Embryonic facial prominence (tissue), 1 donor: ENCODE measurements around the gene PKP4.

Experiments
- DNase-seq: peaks from one replicate; pipeline ENCODE4 v3.0.0-alpha.2; 2016; ENCODE audit errors: extremely low spot score

Gene PKP4

DNA sequence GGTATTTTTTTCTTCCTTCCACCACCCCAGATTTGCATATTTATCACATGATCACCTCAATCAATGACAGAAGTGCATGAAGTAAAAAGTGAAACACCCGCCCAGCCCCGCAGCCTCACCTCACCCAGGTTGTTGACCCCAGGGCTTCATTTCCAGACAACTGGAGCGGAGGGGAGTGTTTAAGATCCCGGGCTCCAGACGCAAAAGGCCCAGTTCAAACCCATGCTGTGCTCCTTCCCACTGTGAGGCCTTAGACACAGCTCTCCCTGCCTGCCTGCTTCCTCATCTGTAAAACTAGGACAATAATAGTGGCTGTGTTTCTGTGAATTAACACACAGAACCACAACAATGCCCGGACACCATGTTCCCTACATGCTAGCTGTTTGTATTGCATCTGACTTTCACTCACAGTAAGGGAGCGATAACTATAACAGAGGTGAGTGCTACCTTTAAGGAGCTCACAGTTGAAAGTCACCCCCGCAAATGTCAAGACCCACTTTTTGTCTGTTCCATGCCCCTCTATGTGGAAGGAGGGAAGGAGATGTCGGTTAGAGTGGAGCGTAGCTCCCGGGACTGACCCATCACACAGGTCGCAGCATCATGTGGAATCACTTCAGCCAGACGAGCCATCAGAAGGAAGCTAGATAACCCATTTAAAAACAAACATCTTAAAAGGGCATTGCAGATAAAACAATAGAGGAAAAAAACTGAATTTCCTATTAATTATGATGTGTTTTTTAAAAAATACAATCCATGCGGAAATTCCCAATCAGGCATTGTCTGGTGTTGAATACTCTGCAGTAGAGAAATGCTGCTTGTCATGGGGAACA is 260.8 kb downstream of the PKP4 start:
- no peak for DNase-seq

DNA sequence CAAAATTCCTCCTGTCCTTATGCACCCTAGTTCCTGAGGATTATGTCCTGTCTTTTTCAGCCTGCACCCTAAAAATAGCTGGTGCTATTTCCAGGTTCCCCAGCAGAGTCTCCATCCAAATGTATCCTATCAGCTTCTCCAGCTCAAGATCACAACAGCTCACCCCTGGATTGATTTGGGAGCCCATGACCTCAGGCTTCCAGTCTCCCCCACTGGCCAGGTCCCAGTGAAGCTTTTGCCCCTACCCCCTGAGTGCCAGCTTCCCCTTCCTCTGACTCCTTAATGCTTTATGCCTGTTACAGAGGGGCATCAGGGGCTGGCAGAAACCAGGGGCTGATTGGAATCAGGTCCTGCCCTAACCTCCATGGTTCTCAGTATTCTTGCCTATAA is 261.4 kb downstream of the PKP4 start:
- no peak for DNase-seq

DNA sequence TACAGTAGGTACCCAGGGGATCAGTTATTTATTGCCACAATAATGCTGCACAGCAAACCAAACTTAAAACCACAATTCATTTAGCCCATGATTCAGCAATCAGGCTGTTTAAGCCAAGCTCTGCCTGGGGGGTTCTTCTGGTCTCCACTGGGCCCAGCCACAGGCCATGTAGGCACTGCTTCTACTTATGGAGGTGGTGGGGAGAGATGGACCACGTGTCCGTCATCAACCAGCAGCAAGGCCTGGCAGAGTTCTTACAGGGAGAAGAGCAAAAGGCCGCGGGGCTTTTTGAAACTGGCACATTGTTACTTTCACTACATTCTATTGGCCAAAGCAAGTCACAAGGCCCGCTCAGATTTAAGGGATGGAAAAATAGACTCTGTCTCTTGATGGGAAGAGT is 262.1 kb downstream of the PKP4 start:
- DNase-seq = no peak

DNA sequence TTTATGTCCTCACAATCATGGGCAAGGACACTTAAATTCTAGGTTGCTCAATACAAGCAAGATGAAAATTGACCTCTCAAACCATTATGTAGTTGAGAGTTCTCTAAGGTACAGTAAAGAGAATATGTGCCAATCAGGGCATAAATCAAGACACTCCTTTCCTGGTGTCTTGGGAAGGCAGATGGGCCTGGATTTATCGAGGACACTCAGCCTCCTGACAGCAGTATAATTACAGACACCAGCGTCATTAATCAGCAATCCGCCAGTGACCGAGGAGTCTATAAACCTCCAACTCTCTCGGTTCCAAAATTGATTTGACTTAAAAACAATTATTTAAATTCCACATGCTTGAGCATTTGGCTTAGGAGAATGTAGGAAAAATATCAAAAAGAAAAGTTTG is 262.7 kb downstream of the PKP4 start:
- no peak for DNase-seq

DNA sequence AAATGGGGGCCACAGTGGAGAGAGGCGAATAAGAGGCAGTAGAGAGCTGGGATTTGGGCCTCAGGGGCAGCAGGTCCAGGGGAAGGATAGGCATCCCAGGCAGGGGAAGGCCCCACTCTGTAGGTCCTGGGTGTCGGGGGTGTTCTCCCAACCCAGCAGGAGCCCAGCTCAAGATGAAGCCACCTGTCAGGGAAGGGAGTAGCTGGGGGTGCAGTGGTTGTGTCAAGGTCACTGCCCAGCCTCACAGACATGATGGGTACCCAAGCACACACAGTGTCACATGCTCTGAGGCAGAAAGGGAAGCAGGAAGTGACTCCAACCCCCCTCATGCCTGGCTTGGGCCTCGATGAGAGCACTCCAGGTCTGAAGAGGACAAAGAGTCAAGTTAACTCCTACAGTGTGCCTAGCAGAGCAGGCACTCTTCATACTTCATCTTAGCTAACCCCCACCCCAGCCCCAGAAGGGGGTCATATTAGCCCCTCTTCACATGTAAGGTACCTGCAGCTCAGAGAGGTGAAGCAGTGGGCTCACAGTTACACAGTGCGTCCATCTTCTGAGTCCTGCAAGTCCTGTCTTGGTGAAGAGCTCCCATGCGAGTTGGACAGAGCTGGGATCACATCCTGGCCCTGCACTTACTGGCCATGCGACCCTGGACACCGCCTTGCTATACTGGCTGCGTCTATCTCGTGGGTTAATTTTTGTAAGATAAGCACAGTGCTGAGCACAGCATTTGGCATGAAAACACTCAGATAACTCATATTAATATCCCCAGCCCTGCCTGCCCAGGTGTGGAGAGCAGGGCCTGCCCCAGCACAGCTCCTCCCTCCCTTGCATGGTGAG is 265.7 kb downstream of the PKP4 start:
- no peak for DNase-seq

DNA sequence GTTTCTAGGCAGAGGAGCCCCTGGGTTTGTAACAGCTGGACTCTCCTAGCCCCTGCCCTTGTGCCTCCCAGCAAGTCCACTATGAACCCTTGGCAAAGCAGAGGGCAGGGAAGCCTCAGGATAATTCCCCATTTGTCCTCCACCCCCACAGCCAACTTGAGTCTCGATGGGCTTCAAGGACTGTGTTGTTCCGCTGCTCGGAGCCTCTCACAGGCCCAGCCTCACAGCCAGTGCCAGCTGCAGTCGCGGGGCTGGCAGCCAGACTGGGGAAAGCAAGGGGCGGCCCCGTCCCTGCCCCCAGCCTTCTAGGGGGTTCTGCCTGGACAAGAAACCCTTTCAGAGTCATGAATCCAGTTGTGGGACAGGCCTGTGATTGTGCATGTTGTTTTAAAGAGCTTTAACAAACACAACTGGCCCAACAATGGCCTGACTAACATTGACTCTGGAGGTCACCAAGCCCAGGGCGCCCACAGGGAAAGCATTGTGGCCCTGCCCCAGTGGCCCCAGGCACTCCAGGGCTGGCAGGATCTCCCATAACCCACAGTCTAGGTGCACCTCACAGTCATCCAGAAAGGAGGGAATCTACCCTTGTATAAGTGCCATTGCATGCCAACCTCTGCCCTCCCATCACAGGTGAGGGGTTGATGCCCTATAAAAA is 266.6 kb downstream of the PKP4 start:
- no peak for DNase-seq

DNA sequence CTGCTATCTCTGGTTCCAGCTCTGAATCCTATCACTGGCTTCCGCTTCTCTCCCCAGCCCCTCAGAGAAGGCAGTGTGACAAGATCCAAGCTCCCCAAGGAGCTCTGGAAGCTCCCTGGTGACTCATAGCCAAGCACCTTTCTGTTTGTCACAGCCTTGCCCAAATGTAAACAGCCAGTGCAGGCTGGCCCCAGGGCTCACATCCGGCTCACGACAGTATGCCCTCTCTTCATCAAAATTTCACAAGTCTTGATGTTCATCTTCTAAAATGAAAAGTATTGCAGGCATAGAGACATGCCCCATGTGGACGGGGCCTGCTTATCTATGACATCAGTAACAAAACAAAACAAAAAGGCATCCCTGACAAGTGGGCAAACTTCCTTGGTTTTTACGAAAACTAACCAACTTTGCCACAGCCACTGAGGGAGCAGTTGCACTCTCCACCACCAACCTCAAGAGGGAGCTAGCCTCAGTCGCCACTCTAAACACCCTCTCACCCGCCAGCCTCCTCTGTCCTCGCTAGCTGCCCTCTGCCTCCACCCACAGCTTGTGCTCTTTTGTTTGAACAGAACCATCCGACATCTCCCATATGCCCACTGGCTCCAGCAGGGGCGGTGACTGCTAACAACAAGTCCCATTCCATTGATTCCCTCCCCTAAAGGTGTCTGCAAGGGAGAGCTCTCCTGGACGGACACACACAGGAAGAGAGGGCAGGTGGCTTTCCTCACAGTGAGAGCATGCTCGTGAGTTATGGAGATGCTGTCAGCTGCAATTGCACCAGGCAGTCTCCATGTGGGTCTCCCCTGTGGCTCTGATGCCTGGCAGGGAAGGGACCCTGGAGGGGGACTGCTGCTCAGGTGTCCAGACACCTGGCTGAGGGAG is 267.4 kb downstream of the PKP4 start:
- DNase-seq = no peak

DNA sequence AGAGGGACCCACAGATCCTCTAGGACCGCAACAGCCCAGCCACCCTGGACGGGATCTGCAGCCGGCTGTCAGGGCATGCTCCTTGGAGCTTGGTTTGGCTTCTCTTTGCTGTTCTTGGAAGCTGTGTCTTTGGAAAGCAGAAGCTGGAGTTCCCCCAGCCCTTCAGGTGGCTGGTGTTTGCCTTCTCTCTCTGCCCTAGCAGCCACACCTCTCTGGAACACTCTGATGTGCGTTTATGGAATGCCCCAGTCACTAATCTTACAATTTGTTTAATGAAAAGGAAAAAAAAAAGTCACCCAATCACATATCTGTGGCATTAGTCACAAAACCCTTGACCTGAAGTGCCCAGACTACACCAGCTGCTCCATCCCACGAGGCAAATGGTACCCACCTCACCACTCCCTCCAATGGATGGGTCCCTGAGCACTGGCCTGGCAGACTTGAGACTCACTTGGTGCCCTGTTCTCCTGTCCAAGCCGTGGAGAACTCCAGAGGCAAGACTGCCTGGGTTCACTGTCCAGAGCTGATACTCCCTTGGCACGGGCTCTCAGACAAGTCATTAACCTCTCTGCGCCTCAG is 268.1 kb downstream of the PKP4 start:
- no peak for DNase-seq

DNA sequence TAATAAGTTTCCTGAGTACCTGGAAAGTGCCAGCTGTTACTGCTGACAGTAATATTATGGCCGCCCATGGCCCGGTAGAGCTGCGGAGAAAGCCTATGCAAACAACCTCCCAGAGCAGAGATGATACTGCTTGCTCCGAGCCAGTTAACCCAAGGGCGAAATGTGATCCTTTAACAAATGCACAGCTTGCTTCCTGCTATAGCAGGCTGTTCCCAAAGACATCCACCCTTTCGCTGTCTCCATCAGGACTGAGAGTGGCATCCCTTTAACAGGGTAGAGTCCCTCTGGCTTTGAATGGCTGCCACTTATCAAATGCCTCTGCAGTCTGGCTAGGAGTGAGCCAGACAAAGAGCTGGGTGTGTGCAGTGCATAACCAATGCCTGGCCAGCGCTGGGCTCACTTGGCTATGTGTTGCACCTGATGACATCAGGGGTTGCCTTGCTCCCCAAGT is 268.7 kb downstream of the PKP4 start:
- no peak for DNase-seq

DNA sequence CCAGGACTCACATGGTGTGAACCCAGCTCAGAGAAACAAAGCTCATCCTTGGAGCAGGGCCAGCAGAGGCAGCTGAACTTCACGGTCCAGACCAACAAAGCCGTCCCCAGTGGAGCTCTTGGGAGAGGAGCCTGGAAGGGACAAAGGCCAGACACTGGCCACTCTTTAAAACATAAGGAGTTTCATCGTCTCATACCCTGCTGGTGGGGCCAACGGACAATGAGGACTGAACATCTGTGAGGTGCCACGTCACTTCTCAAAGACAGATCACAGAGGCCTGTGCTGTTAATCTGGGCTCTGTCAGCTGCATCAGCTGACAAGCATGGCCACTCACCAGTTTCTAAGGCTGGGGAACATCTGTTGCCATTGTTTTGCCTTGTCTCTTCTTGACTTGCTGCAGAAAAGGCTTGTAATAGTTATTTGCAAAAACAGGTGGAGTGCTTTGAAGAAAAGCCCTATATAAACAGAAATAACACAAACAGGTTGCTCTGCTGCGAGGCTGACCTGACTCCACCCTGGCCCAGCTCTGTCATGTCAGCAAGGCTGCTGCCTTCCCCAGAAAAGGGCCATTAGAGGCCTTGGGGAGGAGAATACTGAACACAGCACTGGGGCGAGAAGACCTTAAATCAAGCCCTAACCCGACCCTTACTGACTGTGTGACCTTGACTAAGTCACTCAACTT is 270.3 kb downstream of the PKP4 start:
- no peak for DNase-seq

DNA sequence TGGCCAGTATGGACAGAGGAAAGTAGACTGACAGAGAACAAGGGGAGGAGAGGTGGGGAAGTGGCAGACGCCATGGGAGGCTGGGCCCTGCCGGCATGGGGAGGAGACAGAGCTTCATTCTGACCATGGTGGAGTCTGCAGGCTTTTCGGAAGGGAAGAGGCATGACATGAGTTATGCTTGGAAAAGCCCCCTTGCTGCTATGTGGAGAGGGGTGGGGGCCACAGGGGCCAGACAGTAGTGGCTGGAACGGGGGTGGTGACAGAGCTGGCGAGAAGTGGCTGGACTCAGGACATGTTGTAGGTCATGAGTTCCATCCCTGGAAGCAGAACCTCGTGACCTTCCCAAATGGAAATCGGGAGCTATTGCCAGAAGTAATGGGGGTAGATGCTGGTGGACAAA is 271.7 kb downstream of the PKP4 start:
- no peak for DNase-seq

DNA sequence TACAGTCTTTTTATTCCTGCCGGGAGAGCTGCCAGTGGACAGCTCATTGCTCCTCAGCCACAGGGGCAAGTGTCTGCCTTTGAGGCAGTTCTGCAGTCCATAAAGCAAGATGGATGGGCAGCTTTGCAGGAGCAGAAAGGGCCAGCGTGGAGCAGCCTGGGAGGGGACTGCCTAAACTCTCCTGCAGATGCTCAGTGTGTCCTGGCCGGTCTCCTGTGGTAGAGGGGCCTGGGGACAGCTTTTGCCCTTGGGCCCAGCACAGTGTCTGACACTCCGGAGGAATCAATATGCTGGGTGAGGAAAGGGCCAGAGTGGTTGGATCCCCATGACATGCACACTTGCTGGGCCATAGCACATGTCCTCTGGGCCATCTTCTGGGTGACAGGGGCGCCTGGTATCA is 272.7 kb downstream of the PKP4 start:
- no peak for DNase-seq

DNA sequence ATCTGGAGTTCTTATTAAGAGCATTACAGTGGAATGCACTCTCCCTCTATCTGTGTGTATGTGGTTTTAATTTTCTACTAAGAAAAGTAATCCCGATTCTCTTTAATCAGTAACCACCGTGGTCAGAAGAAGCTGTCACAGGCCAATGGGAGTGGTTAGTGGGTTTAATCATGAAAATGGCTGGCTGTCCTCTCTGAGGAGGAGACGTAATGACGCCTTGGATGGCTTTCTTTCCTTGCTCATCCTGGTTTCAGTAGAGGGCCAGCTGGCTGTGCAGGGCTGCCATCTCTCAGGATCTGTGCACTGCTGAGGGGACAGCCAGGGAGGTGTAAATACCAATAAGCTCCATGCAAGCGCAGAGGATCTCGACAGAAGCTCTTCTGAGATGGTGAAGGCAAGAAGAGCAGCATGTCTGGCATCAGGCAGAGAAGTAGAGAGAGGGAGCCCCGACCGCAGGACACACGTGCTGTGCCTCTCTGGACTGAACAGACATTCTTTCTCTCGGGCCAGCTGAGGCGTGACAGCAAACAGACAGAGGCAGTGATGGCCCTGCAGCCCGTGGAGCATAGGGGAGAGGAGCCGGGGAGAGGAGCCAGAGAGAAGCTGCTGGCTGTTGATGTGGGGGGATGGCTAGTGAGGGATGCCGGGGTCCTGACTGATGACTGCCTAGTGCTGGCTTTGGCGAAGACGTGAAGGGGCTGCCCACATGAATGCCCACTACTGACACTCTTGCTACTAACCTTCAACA is 273.3 kb downstream of the PKP4 start:
- DNase-seq = no peak

DNA sequence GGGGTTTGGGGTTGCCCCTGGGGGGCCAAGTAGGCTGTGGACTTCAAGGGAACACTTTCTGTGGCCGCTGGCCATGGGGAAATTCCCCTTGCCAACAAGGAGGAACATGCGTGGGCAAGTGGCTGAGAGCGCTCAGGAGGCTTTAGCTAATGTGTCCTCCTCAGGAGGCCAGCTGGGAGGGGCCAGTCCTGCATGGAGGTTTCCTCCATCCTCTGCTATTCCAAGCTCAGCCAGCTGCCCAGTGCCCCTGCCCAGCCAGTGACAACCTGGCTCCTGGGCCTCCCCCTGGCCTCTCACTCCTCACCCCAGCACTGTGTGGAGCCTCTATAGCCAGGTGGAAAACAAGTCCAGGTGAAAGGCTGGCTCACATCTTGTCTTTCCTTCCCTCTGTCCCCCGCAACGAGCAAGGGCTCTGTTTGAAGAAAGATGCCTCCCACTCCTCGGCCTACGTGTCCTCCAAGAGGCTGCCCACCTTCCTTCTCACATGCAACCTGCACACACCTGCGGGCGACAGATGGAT is 273.9 kb downstream of the PKP4 start:
- DNase-seq = no peak

DNA sequence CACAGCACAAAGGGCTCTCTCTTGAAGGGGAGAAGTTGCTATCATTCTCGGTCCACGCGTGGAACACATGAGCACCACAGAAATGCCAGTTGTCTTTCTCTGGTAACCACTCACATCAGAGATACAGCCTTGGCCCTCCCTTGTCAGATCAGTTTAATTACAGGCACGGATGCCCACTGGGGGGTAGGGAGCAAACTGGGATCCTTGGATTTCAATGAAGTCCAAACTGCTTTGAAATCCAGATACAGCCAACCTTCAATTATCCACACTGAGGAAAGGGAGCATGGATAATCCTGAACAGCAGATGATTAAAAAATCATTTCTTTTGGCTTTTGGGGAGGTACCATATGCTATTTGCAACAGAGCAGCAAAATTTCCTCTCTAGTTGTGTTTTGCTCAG is 274.6 kb downstream of the PKP4 start:
- no peak for DNase-seq
